ENCODE measurements around the gene RASSF8. TPM values are rescaled to one million over a fixed set of nuclear protein-coding genes. Genes with fewer than 3 reads are reported as not detected.

The RASSF8 gene
- total and polyA plus RNA-seq, 8 donors = 3.7 to 66.8 (median 10.5) TPM

- 92 to 98% (median 96%) methylated on average over 5 of the region's 5 CpGs for whole genome bisulfite sequencing, 5 donors
These were observed 107.0 kb downstream of the RASSF8 start for GRCh38 chr12:26065451-26065850.

GRCh38 chr12:26068503-26068902, 110.0 kb downstream of the RASSF8 start:
- Histone ChIP-seq H3K27me3 (no peaks in the 10 kb centered on the region), H3K4me3 (no peak overlapping the region), H3K36me3 (peaks cover 0 to 8% (median 2%) of the 10 kb centered on the region in 4 donors), H3K9me3 (no peaks in the 10 kb centered on the region), H3K27ac (no peak overlapping the region), H3K4me1 (no peaks in the 10 kb centered on the region)
- intact Hi-C loops (cut with DNase I; ENCODE audit: low total_unique reads) = no loop called here
- no peak for DNase-seq
- 89 to 97% (median 94%) methylated on average over 4 of the region's 4 CpGs for WGBS, 5 donors
- TF ChIP-seq POLR2A (IDR thresholded peaks at IDR 0.05) = no peak
- TF ChIP-seq CTCF (IDR thresholded peaks at IDR 0.05) = no peak
- TF ChIP-seq POLR2AphosphoS5 (IDR thresholded peaks at IDR 0.05) = no peak
- no peak for TF ChIP-seq EP300 (IDR thresholded peaks at IDR 0.05)

More at GRCh38 chr12:26065451-26065850, 107.0 kb downstream of the RASSF8 start:
- intact Hi-C loops (cut with DNase I; ENCODE audit: low total_unique reads) = no loop called here
- Histone ChIP-seq H3K36me3 (peaks cover 0 to 8% (median 2%) of the 10 kb centered on the region in 4 donors), H3K4me1 (no peaks in the 10 kb centered on the region), H3K4me3 (no peak overlapping the region), H3K27me3 (no peaks in the 10 kb centered on the region), H3K27ac (no peak overlapping the region), H3K9me3 (no peaks in the 10 kb centered on the region)
- no peak for DNase-seq
- TF ChIP-seq POLR2A (IDR thresholded peaks at IDR 0.05) (no peak), EP300 (IDR thresholded peaks at IDR 0.05) (no peak), POLR2AphosphoS5 (IDR thresholded peaks at IDR 0.05) (no peak), CTCF (IDR thresholded peaks at IDR 0.05) (no peak)

GRCh38 chr12:26069796-26070195, 111.3 kb downstream of the RASSF8 start:
- no peak for TF ChIP-seq EP300 (IDR thresholded peaks at IDR 0.05)
- no peak for TF ChIP-seq CTCF (IDR thresholded peaks at IDR 0.05)
- TF ChIP-seq POLR2AphosphoS5 (IDR thresholded peaks at IDR 0.05) = no peak
- TF ChIP-seq POLR2A (IDR thresholded peaks at IDR 0.05) = no peak
- no peak overlapping the region for H3K27ac ChIP-seq
- no peaks in the 10 kb centered on the region for H3K27me3 ChIP-seq
- no peaks in the 10 kb centered on the region for H3K4me1 ChIP-seq
- DNase-seq = no peak
- intact Hi-C loops (cut with DNase I; ENCODE audit: low total_unique reads) = no loop called here
- no peaks in the 10 kb centered on the region for H3K9me3 ChIP-seq
- H3K4me3 ChIP-seq = no peak overlapping the region
- peaks cover 0 to 8% (median 2%) of the 10 kb centered on the region in 4 donors for H3K36me3 ChIP-seq

GRCh38 chr12:26077915-26078702, 119.6 kb downstream of the RASSF8 start:
- peak in 1 of 2 donors; percentile 62 for DNase-seq
- Histone ChIP-seq H3K4me3 (no peak overlapping the region), H3K4me1 (no peaks in the 10 kb centered on the region), H3K9me3 (peaks cover 0 to 8% (median 3%) of the 10 kb centered on the region in 4 donors), H3K27me3 (no peaks in the 10 kb centered on the region), H3K27ac (no peak overlapping the region), H3K36me3 (peaks cover 0 to 14% (median 0%) of the 10 kb centered on the region in 4 donors)
- no peak for TF ChIP-seq CTCF (IDR thresholded peaks at IDR 0.05)
- no peak for TF ChIP-seq POLR2AphosphoS5 (IDR thresholded peaks at IDR 0.05)
- no peak for TF ChIP-seq EP300 (IDR thresholded peaks at IDR 0.05)
- TF ChIP-seq POLR2A (IDR thresholded peaks at IDR 0.05) = no peak
- intact Hi-C loops (cut with DNase I; ENCODE audit: low total_unique reads) = no loop called here
- 78 to 87% (median 82%) methylated on average over 2 of the region's 2 CpGs for WGBS, 5 donors
